Lung microvascular endothelial cell (primary cell): ENCODE results near the gene OR5K2. TPM values are rescaled to one million over a fixed set of nuclear protein-coding genes. Genes with fewer than 3 reads are reported as not detected.
A peak's percentile ranks its signal among the peaks of the same experiment; 100 is the strongest.

Experiments
- DNase-seq, 2 donors: peaks; one replicate each; pipeline versions ENCODE4 v3.0.0 to v3.0.0-alpha.2; 2010; ENCODE audit warnings: low read depth in 2 of 2
- total RNA-seq: library from RNA; depleted of rRNA; stranded (reverse); fragments of >200 nt; gene quantifications from 2 replicates; pipeline ENCODE4 v1.2.1, GENCODE V29; 2014

The OR5K2 gene
- total RNA-seq = not detected in 2 replicates

- DNase-seq = no peak
Observed at GRCh38 chr3:98497381-98497780, at the start of gene OR5K2. Gene OR5K2 (plus strand): TSS chr3:98497681. CDS start chr3:98497681, 0 bp downstream.

- no peak for DNase-seq
Observed at GRCh38 chr3:98449606-98450193, 47.8 kb upstream of the OR5K2 start.

GRCh38 chr3:98450372-98450771 is 47.1 kb upstream of the OR5K2 start:
- DNase-seq = no peak

- DNase-seq = no peak
Observed at GRCh38 chr3:98453827-98454226, 43.7 kb upstream of the OR5K2 start.

- no peak for DNase-seq
Observed at GRCh38 chr3:98454929-98455328, 42.6 kb upstream of the OR5K2 start.

- no peak for DNase-seq
Observed at GRCh38 chr3:98457543-98457942, 39.9 kb upstream of the OR5K2 start.

- no peak for DNase-seq
Observed at GRCh38 chr3:98460220-98460619, 37.3 kb upstream of the OR5K2 start.

GRCh38 chr3:98462901-98463300 is 34.6 kb upstream of the OR5K2 start, which contains the start of gene OR5K1:
Gene OR5K1 (plus strand): TSS chr3:98463201. CDS start chr3:98469577, 6,376 bp downstream.
- DNase-seq = no peak

GRCh38 chr3:98482717-98483482 is 14.6 kb upstream of the OR5K2 start:
- DNase-seq = no peak

GRCh38 chr3:98483626-98484025 is 13.9 kb upstream of the OR5K2 start:
- DNase-seq = no peak

- DNase-seq = no peak
Observed at GRCh38 chr3:98500019-98500418, 2.5 kb downstream of the OR5K2 start.

GRCh38 chr3:98501270-98501669 is 3.8 kb downstream of the OR5K2 start:
- DNase-seq = no peak

- no peak for DNase-seq
Observed at GRCh38 chr3:98501863-98502576, 4.5 kb downstream of the OR5K2 start.

- DNase-seq = no peak
Observed at GRCh38 chr3:98504539-98504938, 7.1 kb downstream of the OR5K2 start.

GRCh38 chr3:98508582-98508981 is 11.1 kb downstream of the OR5K2 start:
- DNase-seq = no peak

- DNase-seq = no peak
Observed at GRCh38 chr3:98512576-98512975, 15.1 kb downstream of the OR5K2 start.

GRCh38 chr3:98513091-98513511 is 15.6 kb downstream of the OR5K2 start:
- DNase-seq = no peak

GRCh38 chr3:98513736-98514135 is 16.3 kb downstream of the OR5K2 start:
- DNase-seq = no peak

GRCh38 chr3:98514948-98515347 is 17.5 kb downstream of the OR5K2 start:
- DNase-seq = no peak

- no peak for DNase-seq
Observed at GRCh38 chr3:98518816-98519215, 21.3 kb downstream of the OR5K2 start.

GRCh38 chr3:98519351-98519750 is 21.9 kb downstream of the OR5K2 start:
- no peak for DNase-seq

GRCh38 chr3:98521897-98522543 is 24.5 kb downstream of the OR5K2 start:
- DNase-seq = peak; percentile 53 to 73
